ENCODE measurements around the gene CALCOCO2.

CALCOCO2 gene

GRCh38 chr17:48873696-48874443 lies 43.0 kb downstream of the CALCOCO2 start:
- Histone ChIP-seq H3K4me3 (no peak overlapping the region), H3K27ac (peak overlapping the region in 1 of 2 donors; percentile 36)
- no peak for TF ChIP-seq CTCF (IDR thresholded peaks at IDR 0.05)
- no peak for DNase-seq (ENCODE audit: low spot score)

- no peak for DNase-seq (ENCODE audit: low spot score)
- peak; percentile 89 for TF ChIP-seq CTCF (IDR thresholded peaks at IDR 0.05)
- Histone ChIP-seq H3K4me3 (no peak overlapping the region), H3K27ac (no peak overlapping the region)
Observed at GRCh38 chr17:48878920-48879898, 48.4 kb downstream of the CALCOCO2 start.

DNA sequence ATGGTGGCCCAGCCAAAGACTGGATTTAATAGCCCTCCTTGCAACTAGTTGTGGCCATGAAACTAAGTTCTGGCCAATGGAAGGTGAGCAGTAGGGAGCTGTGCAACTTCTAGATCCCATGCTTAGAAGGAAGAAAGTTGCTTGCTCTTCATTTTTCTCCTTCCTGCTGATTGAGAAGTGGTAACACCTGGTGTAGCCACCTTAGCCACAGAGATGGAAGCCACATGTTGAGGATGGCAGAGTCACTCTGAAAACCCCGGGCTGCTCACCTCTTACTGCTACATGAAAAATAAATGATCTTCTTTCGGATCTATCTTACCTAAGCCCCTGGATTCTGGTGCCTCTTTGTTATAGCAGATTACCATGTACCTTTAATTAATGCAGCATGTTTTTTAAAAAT lies 51.4 kb downstream of the CALCOCO2 start:
- no peak overlapping the region for H3K27ac ChIP-seq
- TF ChIP-seq CTCF (IDR thresholded peaks at IDR 0.05), result no peak
- no peak overlapping the region for H3K4me3 ChIP-seq
- DNase-seq (ENCODE audit: low spot score), result no peak

DNA sequence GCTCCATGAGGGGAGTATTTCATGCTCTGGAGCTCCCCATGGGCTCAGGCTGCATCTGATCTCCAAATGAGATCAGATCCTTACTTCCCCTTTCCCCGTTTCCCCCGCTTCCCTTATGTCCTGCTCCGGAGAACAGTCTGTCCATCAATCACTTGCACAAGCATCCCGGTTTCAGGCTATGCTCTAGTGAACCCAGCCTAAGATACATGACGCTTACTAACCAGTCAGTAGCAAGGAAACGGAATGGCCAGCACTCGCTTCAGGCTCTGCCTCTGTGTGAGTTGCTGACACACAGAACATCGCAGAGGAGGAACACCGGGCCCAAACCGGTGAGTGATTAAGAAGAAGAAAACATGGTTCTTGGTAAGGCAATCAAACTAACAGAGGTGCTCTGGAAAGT lies 52.3 kb downstream of the CALCOCO2 start:
- no peak for TF ChIP-seq CTCF (IDR thresholded peaks at IDR 0.05)
- Histone ChIP-seq H3K27ac (no peak overlapping the region), H3K4me3 (no peak overlapping the region)
- no peak for DNase-seq (ENCODE audit: low spot score)

- no peak overlapping the region for H3K27ac ChIP-seq
- no peak for DNase-seq (ENCODE audit: low spot score)
- H3K4me3 ChIP-seq, result no peak overlapping the region
- TF ChIP-seq CTCF (IDR thresholded peaks at IDR 0.05), result no peak
Observed at GRCh38 chr17:48890086-48890485, 59.3 kb downstream of the CALCOCO2 start.

DNA sequence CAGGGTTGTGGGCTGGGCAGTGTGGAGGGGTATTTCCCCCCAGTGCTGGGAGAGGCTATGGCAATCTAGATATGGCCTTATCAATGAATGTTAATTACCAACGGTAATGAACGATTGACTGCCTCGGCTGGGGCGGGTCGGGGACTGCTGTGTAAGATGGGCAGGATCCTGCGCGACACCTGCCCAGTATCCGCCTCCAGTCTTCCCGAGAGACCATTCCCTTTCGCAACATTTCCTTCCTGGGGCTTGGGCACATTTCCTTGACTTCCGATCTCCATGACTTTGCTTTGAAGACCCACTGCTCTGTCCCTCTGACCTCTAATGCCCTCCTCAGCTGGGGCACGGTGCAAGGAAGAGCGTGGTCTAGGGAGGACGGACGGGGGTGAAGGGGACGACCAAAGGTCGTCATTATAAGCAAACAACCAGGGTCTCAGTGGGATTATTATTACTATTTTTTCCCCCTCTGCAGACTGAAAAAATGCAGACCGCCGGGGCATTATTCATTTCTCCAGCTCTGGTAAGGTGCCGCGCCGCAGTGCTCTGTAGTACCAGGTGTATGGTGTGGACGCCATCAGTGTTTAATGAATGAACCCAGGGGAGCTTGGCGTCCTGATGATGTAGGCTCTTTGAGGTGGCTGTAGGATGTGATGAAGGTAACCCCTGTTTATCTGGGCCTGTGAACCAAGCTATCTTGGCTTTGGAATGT lies 62.3 kb downstream of the CALCOCO2 start:
- no peak for TF ChIP-seq CTCF (IDR thresholded peaks at IDR 0.05)
- no peak for DNase-seq (ENCODE audit: low spot score)
- Histone ChIP-seq H3K4me3 (peak overlapping the region; percentile 85), H3K27ac (peak overlapping the region; percentile 10 to 84)

All from coronary artery (tissue), 2 donors.